ENCODE data around the gene SMYD2. TPM values are rescaled to one million over a fixed set of nuclear protein-coding genes. Genes with fewer than 3 reads are reported as not detected.

Gene SMYD2
- total RNA-seq, 4 donors from 2014 or later: 25.3 to 30.7 (median 27.8) TPM

DNA sequence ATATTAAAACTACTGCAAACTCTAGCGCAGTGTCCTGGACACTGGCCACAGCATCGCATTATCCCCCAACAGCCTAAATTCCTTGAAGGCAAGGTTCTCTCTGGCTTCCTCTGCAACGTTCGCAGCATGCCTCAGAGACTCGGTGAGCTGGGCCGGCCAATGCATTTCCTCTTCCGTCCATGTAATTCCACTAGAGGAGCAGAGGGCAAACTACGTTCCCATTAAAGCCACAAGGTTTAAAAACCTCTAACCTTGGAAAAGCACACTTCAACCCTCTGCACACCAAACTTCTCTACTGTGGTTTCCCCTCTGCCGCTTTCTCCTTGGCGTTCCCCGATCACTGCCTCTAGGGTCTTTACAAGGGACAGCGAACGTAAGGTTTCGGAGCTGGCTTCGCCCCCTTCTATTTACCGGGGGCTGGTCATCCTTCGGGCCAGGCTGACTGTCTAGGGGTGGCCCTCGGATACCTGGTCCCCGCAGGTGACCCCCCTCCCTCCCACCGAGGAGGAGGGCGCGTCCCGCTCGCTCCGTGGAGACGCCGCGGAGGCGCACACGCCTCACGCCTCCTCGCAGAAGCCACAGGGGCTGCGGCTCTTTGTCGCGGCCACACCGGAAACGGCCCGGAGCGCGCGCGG, 456 bp upstream of the SMYD2 start:
- H3K4me1 ChIP-seq: peaks cover 34% of the 10 kb centered on the region
- peak overlapping the region; percentile 83 for H3K27ac ChIP-seq
- H3K36me3 ChIP-seq: no peaks in the 10 kb centered on the region
- 1% methylated on average over 20 of the region's 42 CpGs for WGBS
- H3K27me3 ChIP-seq: no peaks in the 10 kb centered on the region
- H3K4me3 ChIP-seq: peak overlapping the region; percentile 75
- TF ChIP-seq POLR2A (IDR thresholded peaks at IDR 0.05): no peak
- no peak for TF ChIP-seq EP300 (IDR thresholded peaks at IDR 0.05)
- no peak for TF ChIP-seq POLR2AphosphoS5 (IDR thresholded peaks at IDR 0.05)
- TF ChIP-seq, protein P1, sequence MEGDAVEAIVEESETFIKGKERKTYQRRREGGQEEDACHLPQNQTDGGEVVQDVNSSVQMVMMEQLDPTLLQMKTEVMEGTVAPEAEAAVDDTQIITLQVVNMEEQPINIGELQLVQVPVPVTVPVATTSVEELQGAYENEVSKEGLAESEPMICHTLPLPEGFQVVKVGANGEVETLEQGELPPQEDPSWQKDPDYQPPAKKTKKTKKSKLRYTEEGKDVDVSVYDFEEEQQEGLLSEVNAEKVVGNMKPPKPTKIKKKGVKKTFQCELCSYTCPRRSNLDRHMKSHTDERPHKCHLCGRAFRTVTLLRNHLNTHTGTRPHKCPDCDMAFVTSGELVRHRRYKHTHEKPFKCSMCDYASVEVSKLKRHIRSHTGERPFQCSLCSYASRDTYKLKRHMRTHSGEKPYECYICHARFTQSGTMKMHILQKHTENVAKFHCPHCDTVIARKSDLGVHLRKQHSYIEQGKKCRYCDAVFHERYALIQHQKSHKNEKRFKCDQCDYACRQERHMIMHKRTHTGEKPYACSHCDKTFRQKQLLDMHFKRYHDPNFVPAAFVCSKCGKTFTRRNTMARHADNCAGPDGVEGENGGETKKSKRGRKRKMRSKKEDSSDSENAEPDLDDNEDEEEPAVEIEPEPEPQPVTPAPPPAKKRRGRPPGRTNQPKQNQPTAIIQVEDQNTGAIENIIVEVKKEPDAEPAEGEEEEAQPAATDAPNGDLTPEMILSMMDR (IDR thresholded peaks at IDR 0.05): no peak
- no peak for DNase-seq (ENCODE audit: low spot score in 2 of 2)
- no peaks in the 10 kb centered on the region for H3K9me3 ChIP-seq

GRCh38 chr1:214281720-214282629, 1.0 kb downstream of the SMYD2 start:
- Histone ChIP-seq H3K27me3 (no peaks in the 10 kb centered on the region), H3K27ac (peak overlapping the region; percentile 83), H3K4me1 (peaks cover 34% of the 10 kb centered on the region), H3K9me3 (no peaks in the 10 kb centered on the region), H3K36me3 (no peaks in the 10 kb centered on the region), H3K4me3 (peak overlapping the region; percentile 75)
- TF ChIP-seq POLR2A (IDR thresholded peaks at IDR 0.05): no peak
- TF ChIP-seq, protein P1 (IDR thresholded peaks at IDR 0.05): no peak
- no peak for TF ChIP-seq POLR2AphosphoS5 (IDR thresholded peaks at IDR 0.05)
- no peak for TF ChIP-seq EP300 (IDR thresholded peaks at IDR 0.05)
- 9% methylated on average over 14 of the region's 14 CpGs for whole genome bisulfite sequencing
- peak in 1 of 2 donors; percentile 67 for DNase-seq (ENCODE audit: low spot score in 2 of 2)

- no peaks in the 10 kb centered on the region for H3K9me3 ChIP-seq
- no peaks in the 10 kb centered on the region for H3K36me3 ChIP-seq
- peak overlapping the region; percentile 75 for H3K4me3 ChIP-seq
- no peak for DNase-seq (ENCODE audit: low spot score in 2 of 2)
- TF ChIP-seq POLR2A (IDR thresholded peaks at IDR 0.05): no peak
- no peak for TF ChIP-seq POLR2AphosphoS5 (IDR thresholded peaks at IDR 0.05)
- no peak for TF ChIP-seq EP300 (IDR thresholded peaks at IDR 0.05)
- TF ChIP-seq, protein P1 (IDR thresholded peaks at IDR 0.05): no peak
- 79% methylated on average over 9 of the region's 9 CpGs for WGBS
- peaks cover 34% of the 10 kb centered on the region for H3K4me1 ChIP-seq
- no peaks in the 10 kb centered on the region for H3K27me3 ChIP-seq
- no peak overlapping the region for H3K27ac ChIP-seq
Observed at GRCh38 chr1:214282630-214283242, 1.8 kb downstream of the SMYD2 start.

GRCh38 chr1:214285610-214286440, 4.9 kb downstream of the SMYD2 start:
- no peaks in the 10 kb centered on the region for H3K9me3 ChIP-seq
- no peaks in the 10 kb centered on the region for H3K27me3 ChIP-seq
- WGBS: 93% methylated on average over 7 of the region's 7 CpGs
- no peak for DNase-seq (ENCODE audit: low spot score in 2 of 2)
- H3K4me3 ChIP-seq: no peak overlapping the region
- H3K36me3 ChIP-seq: no peaks in the 10 kb centered on the region
- TF ChIP-seq POLR2AphosphoS5 (IDR thresholded peaks at IDR 0.05) (no peak), POLR2A (IDR thresholded peaks at IDR 0.05) (no peak), EP300 (IDR thresholded peaks at IDR 0.05) (no peak)
- TF ChIP-seq, protein P1 (IDR thresholded peaks at IDR 0.05): no peak
- peaks cover 18% of the 10 kb centered on the region for H3K4me1 ChIP-seq
- no peak overlapping the region for H3K27ac ChIP-seq
